AML-193 (cell line): ENCODE data around the gene MDM2.
"Not testable (repeated sequence)": the region's sequence is repeated elsewhere in the genome, so short reads cannot be mapped to it uniquely, and the experiment has no call there.

ENCODE experiments used
- DNase-seq, 2 experiments: peaks; one replicate each; lab custom pipeline; 2025; lab: John Stamatoyannopoulos, UW

The MDM2 gene

DNA sequence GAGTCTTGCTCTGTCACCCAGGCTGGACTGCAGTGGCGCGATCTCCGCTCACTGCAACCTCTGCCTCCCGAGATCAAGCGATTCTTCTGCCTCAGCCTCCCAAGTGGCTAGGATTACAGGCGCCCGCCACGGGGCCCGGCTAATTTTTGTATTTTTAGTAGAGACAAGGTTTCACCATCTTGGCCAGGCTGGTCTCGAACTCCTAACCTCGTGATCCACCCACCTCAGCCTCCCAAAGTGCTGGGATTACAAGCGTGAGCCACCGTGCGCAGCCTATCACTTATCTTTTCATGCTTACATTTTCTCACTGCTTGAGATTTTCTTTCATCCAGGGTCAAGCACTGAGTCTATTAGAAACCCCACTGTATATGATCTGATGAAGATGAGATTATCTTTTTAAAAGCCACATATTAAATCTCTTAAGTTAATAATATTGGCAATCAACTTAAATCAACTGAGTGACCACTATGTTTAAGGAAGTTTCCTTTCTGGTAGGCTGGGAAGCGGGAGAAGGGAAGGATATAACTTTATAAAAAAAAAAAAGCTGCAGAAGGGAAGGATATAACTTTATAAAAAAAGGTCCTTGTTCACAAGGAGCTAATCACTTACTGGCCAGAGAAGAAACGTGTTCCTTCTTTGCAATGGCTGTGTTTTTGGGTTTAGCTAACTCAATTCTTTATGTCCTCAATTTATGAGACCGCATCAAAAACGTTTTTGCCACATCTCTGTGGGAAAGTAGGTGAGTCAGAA lies 1.3 kb upstream of the MDM2 start:
- no peak for DNase-seq

DNA sequence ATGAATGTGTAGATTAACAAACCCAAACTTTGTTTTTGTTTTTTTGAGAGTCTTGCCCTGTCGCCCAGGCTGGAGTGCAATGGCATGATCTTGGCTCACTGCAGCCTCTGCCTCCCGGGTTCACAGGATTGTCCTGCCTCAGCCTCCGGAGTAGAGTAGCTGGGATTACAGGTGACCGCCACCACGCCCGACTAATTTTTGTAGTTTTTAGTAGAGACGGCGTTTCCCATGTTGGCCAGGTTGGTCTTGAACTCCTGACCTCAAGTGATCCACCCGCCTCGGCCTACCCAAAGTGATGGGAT lies 752 bp upstream of the MDM2 start:
- DNase-seq: not testable (repeated sequence)

DNA sequence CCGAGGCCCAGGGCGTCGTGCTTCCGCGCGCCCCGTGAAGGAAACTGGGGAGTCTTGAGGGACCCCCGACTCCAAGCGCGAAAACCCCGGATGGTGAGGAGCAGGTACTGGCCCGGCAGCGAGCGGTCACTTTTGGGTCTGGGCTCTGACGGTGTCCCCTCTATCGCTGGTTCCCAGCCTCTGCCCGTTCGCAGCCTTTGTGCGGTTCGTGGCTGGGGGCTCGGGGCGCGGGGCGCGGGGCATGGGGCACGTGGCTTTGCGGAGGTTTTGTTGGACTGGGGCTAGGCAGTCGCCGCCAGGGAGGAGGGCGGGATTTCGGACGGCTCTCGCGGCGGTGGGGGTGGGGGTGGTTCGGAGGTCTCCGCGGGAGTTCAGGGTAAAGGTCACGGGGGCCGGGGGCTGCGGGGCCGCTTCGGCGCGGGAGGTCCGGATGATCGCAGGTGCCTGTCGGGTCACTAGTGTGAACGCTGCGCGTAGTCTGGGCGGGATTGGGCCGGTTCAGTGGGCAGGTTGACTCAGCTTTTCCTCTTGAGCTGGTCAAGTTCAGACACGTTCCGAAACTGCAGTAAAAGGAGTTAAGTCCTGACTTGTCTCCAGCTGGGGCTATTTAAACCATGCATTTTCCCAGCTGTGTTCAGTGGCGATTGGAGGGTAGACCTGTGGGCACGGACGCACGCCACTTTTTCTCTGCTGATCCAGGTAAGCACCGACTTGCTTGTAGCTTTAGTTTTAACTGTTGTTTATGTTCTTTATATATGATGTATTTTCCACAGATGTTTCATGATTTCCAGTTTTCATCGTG lies 612 bp downstream of the MDM2 start:
- peak; percentile 49 to 64 for DNase-seq

DNA sequence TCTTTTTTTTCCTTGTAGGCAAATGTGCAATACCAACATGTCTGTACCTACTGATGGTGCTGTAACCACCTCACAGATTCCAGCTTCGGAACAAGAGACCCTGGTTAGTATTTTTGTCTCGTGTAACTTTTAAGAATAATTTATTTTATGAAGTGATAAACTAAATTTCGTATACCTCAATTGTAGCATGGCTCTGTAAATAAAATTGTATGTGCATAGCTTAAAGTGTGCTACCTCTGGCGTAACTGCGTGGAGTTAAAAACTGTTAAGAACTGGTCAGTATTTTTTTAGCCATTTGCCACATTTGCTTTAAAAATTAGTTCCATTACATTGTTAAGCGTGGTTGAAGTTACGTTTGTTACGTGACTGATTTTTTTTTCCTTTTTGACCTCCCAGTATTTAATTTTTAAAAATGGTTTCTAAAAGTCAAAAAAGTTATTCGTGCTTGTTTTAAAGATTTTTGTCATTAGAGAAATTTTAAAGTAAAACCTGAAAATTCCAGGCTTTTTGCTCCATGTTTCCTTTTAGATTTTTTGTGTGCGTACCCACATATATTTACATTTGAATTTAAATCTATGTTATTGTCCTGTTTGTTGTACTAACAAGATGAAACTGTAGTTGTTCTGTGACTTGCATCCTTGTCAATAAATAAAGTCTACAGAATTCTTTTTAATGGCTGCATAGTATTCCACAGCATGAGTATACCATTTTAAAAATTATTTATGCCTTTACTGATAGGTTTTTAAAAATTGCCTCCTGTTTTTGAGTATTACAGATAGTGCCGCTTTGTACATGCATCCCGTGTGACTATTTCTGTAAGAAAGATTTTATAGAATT lies 1.4 kb downstream of the MDM2 start:
- DNase-seq: no peak

DNA sequence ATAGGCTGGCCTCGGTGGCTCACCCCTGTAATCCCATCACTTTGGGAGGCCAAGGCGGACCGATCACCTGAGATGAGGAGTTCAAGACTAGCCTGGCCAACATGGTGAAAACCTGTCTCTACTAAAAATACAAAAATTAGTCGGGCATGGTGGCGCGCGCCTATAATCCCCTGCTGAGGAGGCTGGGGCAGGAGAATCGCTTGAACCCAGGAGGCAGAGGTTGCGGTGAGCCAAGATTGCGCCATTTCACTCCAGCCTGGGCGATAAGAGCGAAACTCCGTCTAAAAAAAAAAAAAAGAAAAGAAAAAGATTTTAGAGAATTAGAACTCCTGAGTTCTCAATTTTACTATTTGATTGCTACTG lies 2.0 kb downstream of the MDM2 start:
- not testable (repeated sequence) for DNase-seq

DNA sequence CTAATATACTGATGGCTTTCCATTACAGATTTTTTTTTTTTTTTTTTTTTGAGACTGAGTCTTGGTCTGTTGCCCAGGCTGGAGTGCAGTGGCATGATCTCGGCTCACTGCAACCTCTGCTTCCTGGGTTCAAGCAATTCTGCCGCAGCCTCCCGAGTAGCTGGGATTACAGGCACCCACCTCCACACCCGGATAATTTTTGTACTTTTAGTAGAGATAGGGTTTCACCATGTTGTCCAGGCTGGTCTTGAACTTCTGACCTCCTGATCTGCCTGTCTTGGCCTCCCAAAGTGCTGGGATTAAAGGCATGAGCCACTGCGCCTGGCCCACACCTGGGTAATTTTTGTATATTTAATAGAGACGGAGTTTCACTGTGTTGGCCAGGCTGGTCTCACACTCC lies 3.6 kb downstream of the MDM2 start:
- DNase-seq: not testable (repeated sequence)

DNA sequence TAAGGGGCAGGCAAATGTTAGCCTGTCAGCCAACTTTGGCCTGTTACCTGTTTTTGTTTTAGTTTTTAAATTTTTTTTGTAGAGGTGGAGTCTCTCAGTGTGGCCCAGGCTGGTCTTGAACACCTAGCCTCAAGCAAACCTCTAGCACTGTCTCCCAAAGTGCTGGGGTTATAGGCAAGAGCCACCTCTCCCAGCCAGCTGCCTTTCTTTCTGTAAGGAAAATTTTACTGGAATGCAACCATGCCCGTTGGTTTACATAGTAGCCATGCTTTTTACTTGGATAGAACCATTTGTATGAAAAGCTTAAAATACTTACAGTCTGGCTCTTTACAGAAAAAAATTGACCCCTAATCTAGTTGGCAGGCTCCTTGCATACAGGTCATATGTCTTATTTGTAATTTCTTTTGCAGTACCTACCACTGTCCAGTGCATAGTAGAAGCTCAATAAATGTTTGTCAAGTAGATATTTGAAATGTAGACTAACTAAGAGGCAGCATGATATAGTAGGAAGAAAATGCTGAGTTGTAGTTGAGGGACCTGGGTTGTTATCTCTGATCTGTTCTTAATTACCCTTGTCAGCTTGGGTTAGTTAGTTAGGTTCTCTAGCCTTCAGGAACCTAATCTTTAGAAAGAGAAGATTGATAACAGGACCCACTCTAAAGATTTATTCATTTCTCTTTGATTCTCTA lies 4.7 kb downstream of the MDM2 start:
- DNase-seq: no peak

DNA sequence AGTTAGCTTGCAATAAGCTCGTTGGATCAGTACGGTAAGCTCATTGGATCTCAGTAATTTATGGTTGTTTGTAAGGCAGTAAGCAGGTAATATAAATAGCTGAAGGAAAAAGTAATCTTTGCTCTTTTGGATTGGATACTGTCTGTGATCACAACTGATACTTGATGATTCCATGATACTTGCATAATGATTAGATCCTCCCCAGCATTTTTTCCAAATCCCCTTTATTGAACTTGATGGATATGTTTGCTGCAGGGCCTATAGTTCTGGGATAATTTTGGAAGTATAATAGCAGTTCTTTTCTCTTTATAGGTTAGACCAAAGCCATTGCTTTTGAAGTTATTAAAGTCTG lies 5.2 kb downstream of the MDM2 start:
- no peak for DNase-seq

DNA sequence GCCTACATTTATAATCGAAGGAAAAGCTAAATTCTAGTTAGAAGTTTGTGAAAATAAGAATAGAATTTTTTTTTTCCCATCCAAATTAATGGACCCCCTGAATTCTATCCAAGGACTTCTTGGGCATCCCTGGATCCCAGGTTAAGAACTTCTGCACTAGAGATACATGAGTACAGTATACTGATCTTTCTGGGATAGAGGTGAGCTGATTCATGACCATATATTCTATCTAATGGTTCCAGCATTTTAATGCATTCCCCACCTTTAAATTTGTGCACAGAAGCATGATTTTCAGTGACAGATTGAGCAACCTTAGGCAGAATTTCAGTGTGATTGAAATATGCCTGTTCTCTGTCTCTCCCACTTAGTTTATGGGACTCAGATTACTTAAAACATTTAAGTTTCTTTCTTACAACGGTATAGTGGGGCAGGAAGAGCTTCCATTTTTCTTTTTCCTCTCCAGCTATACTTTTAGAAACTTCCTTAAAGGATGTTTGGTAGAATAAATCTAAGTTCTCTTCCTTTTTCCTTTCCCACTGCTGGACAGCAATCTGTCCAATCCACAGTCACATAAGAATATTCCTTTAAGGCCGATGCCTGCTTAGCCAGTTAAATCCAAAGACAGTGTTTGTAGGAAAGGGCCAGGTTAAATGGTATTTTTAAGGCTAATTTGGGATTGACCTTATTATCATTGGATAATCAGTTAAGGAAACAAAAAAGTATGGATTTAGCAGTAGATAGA lies 6.7 kb downstream of the MDM2 start:
- no peak for DNase-seq

DNA sequence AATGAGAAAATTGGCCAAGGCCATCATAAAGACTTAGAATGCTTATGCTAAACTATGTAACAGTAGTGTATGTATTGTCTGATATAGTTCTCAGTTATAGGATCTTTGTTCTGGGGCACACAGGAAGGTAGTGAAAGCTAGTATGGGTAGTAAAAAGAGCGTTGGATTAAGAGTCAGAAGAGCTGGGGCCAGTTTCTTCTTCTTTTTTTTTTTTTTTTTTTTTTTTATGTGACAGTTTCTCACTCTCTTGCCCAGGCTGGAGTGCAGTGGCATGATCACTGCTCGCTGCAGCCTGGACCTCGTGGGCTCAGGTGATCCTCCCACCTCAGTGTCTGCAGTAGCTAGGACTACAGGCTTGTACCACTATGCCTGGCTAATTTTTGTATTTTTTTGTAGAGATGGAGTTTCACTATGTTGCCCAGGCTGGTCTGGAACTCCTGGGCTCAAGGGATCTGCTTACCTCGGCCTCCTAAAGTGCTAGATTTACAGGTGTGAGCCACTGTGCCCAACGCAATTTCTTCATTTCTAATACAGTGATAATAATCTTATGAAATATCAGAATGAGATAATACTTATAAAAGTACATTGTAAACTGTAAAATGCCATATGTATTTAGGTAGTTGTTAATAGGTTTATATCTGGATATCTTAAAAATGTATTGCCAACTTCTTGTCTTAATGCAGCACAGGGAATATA lies 7.4 kb downstream of the MDM2 start:
- no peak for DNase-seq

DNA sequence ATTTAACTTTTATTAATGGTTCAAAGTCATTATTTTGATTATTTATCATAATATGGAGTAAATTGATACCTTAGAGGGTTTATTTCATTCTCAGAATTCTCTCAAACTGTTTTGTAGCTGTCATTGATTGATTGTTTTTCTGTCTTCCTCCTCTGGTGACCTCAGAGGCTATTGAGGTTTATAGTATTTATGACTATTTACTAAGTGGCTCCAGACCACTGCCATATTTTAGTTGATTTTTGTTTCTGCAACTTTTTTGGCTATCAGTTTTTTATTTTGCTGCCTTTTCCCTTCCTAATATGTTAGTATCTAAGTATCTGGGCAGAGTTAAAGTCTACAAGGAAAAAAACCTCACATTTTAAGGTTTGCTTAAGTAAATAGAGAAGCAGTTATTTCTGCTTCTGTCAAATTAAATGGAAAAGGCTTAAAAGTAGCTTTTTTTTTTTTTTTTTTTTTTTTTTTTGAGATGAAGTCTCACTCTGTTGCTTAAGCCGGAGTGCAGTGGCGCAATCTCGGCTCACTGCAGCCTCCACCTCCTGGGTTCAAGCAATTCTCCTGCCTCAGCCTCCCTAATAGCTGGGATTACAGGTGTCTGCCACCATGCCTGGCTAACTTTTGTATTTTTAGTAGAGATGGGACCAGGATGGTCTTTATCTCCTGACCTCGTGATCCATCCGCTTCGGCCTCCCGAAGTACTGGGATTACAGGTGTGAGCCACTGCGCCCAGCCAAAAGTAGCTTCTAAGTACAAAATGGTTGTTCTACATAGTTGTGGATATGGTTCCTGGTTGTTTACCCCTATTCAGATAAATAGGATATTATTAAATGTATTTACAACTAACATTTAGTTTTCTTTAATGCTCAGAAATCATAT lies 8.2 kb downstream of the MDM2 start:
- DNase-seq: no peak

DNA sequence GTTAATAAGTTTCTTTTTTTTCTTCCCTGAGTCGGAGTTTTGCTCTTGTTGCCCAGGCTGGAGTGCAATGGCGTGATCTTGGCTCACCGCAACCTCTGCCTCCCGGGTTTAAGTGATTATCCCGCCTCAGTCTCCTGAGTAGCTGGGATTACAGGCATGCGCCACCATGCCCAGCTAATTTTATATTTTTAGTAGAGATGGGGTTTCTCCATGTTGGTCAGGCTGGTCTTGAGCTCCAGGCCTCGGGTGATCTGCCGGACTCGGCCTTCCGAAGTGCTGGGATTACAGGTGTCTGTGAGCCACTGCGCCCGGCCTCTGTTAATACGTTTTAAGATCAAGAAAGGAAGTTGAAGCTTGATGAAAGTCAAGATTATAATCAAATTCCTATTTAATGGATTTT lies 11.5 kb downstream of the MDM2 start:
- not testable (repeated sequence) for DNase-seq

DNA sequence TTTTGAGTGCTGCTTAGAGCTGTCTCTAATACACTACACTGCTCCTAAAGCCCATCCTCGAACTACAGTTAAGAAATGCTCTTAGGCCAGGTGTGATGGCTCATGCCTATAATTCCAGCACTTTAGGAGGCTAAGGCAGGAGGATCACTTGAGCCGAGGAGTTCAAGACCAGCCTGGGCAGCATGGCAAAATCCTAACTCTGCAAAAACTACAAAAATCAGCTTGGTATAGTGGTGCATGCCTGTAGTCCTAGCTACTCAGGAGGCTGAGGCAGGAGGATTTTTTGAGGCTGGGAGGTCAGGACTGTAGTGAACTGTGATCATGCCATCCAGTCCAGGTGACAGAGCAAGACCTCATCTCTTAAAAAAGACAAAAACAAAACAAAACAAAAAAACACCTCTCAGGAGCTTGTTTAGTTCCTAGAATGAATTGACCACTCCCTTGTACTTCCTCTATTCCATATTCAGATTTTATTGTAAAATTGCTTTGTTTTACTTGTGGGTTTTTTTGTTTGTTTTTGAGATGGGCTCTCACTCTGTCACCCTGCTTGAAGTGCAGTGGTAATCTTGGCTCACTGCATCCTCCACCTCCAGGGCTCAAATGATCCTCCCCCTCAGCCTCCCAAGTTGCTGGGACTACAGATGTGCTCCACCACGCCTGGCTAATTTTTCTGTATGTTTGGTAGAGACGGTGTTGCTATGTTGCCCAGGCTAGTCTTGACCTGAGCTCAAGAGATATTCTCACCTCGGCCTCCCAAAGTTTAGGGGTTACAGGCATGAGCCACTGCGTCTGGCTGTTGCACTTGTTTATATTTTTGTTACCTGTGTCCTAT lies 13.6 kb downstream of the MDM2 start:
- no peak for DNase-seq

DNA sequence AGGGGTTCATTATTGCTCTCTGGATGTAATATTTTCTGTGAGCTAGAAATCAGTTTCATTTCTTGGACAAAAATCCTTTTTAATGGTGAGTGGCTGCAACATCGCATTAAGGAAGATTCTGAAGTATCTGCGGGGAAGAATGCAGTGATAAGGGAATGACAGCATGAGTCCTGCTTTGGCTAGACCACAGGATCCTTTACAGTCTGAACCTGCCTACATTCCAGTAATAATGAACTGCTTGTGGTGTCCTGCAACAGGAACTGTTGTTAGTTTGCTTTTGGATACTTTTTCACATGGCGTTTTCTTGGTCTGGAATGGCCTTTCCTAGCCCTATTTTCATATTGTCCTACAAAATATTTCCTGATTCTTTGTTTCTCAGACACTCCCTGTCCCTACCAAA lies 15.7 kb downstream of the MDM2 start:
- DNase-seq: no peak

DNA sequence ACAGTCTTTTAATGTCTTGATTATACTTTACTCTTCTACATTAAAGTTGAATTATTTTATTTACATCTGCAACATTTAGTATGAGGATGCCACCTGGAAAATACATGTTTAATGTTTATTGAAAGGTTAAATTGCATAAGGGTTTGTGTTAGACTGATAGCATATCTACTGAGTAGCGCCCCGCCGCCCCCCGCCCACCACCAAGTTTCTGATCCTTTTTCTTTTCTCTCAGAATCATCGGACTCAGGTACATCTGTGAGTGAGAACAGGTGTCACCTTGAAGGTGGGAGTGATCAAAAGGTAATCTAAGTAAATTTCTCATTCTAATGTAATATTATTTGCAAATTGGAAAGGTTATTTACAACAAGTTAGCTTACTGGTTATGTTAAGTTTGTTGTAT lies 16.2 kb downstream of the MDM2 start:
- no peak for DNase-seq

DNA sequence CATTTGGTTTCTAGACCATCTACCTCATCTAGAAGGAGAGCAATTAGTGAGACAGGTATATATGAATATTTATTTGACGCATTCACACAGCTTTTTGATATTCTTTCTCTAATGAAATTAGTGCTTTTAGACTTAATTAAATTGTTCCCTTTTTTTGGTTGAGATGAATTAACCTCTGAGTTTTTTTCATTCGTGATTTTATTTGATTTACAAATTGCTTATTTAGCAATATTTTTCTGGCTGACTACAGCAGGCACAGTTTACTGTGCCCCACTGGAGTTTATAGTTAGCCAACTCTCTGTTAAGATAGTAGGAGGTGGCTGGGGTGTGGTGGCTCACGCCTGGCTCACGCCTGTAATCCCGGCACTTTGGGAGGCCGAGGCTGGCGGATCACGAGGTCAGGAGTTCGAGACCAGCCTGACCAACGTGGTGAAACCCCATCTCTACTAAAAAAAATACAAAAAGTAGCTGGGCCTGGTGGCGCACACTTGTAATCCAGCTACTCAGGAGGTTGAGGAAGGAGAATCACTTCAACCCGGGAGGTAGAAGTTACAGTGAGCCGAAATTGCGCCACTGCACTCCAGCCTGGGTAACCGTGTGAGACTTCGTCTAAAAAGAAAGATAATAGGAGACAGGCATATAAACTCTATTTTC lies 16.7 kb downstream of the MDM2 start:
- DNase-seq: no peak

DNA sequence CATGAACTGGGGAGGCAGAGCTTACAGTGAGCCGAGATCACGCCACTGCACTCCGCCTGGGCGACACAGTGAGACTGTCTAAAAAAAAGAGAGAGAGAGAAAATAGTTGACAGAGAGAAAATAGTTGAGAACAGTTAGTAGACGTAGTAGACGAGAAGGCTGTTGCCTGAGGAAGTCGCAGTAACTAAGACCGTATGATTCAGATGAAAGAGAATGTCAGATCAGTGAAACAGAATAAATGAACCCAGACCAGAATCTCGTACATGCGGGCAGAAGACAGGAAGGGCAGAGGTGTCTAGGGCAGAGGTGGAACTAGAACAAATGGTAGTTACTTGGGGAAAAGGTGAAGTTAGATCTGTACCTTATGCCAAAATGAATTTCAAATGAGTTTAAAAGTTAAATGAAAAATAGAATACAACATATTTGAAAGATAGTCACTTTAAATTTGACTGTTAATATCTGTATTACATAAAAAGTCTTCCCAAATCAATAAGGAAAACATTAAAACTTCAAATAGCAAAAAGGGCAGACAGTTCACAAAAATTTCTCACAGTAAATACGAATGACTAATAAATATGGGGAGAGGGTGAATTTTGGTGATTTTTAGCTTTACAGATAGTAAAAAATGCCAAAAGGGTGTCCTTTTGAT lies 17.7 kb downstream of the MDM2 start:
- DNase-seq: no peak
